ENCODE results near the gene ETNPPL.

Gene ETNPPL

GRCh38 chr4:108695062-108695461 lies 67.8 kb downstream of the ETNPPL start:
- DNase-seq (ENCODE audit: low read depth), result no peak

GRCh38 chr4:108694423-108694822 lies 68.4 kb downstream of the ETNPPL start:
- DNase-seq (ENCODE audit: low read depth), result no peak

- no peak for DNase-seq (ENCODE audit: low read depth)
Measured at GRCh38 chr4:108693819-108694218, 69.0 kb downstream of the ETNPPL start.

GRCh38 chr4:108693211-108693610 lies 69.6 kb downstream of the ETNPPL start:
- no peak for DNase-seq (ENCODE audit: low read depth)

All from activated T-cell treated with anti-CD3 and anti-CD28 coated beads for 24 hours (primary cell).